ENCODE results near the gene APLF.

DNA sequence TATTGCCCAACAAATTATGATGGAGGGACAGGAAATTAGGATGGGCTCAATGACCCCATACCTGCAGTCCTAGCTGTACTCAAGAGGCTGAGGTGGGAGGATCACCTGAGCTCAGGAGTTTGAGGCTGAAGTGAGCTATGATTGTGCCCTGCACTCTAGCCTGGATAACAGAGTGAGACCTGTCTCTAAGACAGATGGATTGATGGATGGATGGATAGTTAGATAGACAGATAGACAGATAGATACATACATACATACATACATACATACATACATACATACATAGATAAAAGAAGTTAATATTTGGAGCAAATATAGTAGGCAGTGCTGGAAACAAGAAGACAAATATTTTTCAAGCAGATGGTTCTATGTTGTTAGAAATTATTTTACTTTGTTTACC, 97.9 kb downstream of the APLF start:
- no peak for TF ChIP-seq CTCF (IDR thresholded peaks at IDR 0.05)
- no peak for TF ChIP-seq POLR2A (IDR thresholded peaks at IDR 0.05)
- TF ChIP-seq EP300 (IDR thresholded peaks at IDR 0.05), result no peak

Data from ovary (tissue), 3 donors.